ENCODE results near the gene ST6GALNAC6.
"Not testable (repeated sequence)": the region's sequence is repeated elsewhere in the genome, so short reads cannot be mapped to it uniquely, and the experiment has no call there.

Gene ST6GALNAC6

GRCh38 chr9:127887792-127888191, 11.6 kb downstream of the ST6GALNAC6 start:
- DNase-seq = no peak

DNA sequence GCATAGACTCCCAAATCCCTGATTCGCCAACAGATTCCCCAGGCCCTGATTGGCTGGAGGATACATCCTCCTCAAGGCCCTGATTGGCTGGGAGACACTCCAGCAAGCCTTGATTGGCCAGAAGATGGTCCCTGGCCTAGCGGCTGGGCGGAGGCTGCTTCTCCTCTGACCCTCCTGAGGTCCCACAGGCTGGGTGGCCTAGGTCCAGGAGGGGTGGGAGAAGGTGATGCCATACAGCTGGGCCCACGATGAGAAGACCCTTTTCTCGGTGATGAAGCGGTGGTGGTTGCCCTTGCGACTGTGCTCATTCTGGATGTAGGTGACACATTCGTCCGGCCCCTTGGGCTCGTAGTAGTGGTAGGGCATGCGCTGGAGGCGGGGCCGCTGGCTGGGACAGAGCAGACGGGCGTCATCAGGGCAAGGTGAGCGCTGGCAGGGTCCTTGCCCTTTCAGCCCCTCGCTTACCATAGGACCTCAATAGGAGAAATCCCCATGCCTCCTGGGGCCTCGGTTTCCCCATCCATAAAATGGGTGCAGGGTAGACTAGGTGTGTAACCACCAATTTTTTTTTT, 12.9 kb downstream of the ST6GALNAC6 start:
- DNase-seq = no peak

- DNase-seq = no peak
These were observed 13.7 kb downstream of the ST6GALNAC6 start for GRCh38 chr9:127885508-127886281.

GRCh38 chr9:127884976-127885490, 14.4 kb downstream of the ST6GALNAC6 start:
- no peak for DNase-seq

GRCh38 chr9:127884427-127884911, 14.9 kb downstream of the ST6GALNAC6 start:
- DNase-seq = no peak

DNA sequence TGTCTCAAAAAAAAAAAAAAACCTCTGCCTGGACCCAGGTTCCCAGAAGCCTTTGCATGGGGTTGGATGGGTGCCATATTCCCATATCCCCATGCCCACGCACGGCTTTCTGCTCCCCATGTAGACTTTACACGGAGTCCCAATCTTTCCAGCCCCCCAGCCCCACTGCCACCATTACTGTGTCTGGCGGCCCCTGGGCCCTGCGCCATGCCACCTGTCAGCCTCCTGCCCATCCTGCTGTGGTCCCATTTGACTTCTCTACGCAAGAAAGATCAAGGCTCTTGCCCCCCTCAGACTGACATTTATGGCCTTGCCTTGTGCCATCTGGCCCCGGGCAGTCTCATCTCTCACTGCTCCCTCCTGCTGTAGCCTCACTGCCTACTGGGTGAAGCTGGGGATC, 15.4 kb downstream of the ST6GALNAC6 start:
- no peak for DNase-seq

DNA sequence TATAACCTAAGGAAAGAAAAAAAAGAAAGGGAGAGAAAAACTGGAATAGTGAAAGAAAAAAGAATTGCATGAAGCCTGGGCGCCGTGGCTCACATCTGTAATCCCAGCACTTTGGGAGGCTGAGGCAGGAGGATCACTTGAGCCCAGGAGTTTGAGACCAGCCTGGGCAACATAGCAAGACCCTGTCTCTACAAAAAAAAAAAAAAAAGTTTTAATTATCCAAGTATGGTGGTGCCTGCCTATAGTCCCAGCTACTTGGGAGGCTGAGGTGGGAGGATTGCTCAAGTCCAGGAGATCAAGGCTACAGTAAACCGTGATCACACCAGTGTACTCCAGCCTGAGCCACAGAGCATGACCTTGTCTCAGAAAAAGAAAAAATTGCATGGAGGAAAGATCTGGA, 17.7 kb downstream of the ST6GALNAC6 start:
- DNase-seq = not testable (repeated sequence)

DNA sequence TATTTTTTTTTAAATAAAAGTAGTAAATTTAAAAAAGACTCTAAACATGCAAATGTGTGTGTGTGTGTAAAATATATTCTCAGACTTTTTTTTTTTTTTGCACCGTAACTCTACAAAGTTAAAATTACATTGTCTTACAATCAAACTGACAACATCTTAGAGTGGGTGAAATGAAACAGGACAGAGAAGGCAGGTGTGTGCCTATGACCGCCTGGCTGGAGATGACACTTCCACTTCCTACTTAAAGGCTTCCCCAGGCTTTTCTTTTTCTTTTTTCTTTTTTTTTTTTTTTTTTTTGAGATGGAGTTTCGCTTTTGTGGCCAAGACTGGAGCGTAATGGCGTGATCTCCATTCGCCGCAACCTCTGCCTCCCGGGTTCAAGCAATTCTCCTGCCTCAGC, 19.3 kb downstream of the ST6GALNAC6 start:
- no peak for DNase-seq

DNA sequence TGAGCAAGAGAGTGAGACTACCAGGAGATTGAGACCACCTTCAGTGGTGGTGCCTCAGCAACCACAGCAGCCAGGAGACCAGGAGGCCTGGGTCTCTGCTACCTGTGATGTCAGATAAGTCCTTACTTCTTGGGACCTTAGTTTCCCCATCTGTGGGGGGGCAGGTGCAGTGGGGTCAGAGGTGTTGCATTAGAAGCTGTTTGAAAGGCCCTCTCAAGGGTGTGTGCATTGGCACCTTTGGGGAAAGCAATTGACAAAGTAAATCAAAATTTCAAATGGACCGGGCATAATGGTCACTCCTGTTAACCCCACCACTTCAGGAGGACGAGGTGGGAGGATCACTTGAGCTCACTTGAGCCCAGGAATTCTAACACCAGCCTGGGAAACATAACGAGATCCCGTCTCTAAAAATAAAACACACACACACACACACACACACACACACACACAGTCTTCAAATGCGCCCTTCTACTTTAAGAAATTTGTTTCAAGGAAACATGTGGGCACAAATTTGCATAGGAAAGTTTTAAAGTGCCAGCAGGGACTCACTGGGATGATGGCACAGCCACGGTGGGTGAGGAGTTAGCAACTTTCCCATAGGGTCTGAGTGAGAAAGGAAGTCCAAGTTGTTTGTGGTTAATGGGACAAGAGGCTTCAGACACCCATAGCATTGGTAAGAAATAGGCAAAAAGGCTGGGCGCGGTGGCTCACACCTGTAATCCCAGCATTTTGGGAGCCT, 20.6 kb downstream of the ST6GALNAC6 start:
- no peak for DNase-seq

GRCh38 chr9:127878001-127878651, 21.3 kb downstream of the ST6GALNAC6 start:
- DNase-seq = no peak

DNA sequence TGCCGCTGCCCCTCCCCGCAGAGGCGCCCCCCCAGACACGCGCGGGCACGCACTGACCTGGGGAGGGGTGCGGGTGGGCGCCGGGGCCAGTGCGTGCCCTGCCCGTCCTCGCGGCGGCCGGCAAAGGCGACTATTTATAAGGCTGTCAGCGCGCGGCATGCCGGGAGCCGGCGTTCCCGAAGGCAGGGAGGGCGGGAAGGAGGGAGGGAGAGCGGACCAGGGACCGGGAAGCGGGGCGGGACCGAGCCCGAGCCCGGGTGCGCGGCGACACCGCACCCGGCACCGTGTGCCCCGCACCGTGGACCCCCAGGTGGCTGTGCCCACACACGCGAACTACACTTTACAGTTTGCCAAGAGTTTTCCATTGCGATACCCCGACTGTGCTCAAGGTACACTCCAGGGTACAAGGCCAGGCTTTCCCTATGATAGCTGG, 21.8 kb downstream of the ST6GALNAC6 start, which contains the start of gene AK1:
Gene AK1 (minus strand): TSS at position 110 of the 433 bp plus-strand sequence. CDS start 3,058 bp downstream, outside the sequence.
- DNase-seq = no peak

GRCh38 chr9:127876764-127877562, 22.4 kb downstream of the ST6GALNAC6 start:
- no peak for DNase-seq

GRCh38 chr9:127876026-127876763, 23.2 kb downstream of the ST6GALNAC6 start:
- DNase-seq = no peak

- DNase-seq = no peak
These were observed 24.0 kb downstream of the ST6GALNAC6 start for GRCh38 chr9:127875306-127875966.

- DNase-seq = no peak
These were observed 24.8 kb downstream of the ST6GALNAC6 start for GRCh38 chr9:127874301-127875221.

GRCh38 chr9:127873886-127874285, 25.5 kb downstream of the ST6GALNAC6 start:
- no peak for DNase-seq

GRCh38 chr9:127873223-127873691, 26.1 kb downstream of the ST6GALNAC6 start:
- DNase-seq = no peak

GRCh38 chr9:127872369-127873222, 26.8 kb downstream of the ST6GALNAC6 start:
- no peak for DNase-seq
